ENCODE data around the gene RPS16. TPM values are rescaled to one million over a fixed set of nuclear protein-coding genes. Genes with fewer than 3 reads are reported as not detected.

Gene RPS16
- total and polyA plus RNA-seq, 2 donors (not counting 1 experiment from before 2014, with no cell fraction given), result 3,910 to 6,448 TPM

GRCh38 chr19:39475748-39476147 lies 40.0 kb upstream of the RPS16 start:
- H3K27ac Mint-ChIP-seq, result no peak overlapping the region
- Histone ChIP-seq H4K20me1 (ENCODE audit: control insufficient read depth, insufficient read depth, low read length, poor library complexity, severe bottlenecking) (peaks cover 24% of the 10 kb centered on the region), H3K27me3 (replicated peaks in 1 of 4; ENCODE audit: control extremely low read depth in 1 of 4, control insufficient read depth in 3 of 4, insufficient read depth in 4 of 4, low read length in 3 of 4) (no peaks in the 10 kb centered on the region), H3K79me2 (ENCODE audit: control insufficient read depth, insufficient read depth, low read length) (peaks cover under 1% of the 10 kb centered on the region), H3K4me1 (ENCODE audit: control insufficient read depth in 2 of 2, insufficient read depth in 2 of 2, low read length in 2 of 2) (peaks cover 6 to 9% of the 10 kb centered on the region in 2 donors), H2AFZ (ENCODE audit: insufficient read depth, low read depth, low read length, poor library complexity, severe bottlenecking) (no peak overlapping the region), H3K4me2 (replicated peaks; ENCODE audit: low read depth, low read length, poor library complexity, severe bottlenecking) (no peak overlapping the region), H3K36me3 (replicated peaks in 1 of 2; ENCODE audit: control extremely low read depth in 1 of 2, control insufficient read depth in 1 of 2, extremely low read depth in 1 of 2, insufficient read depth in 2 of 2, low read length in 1 of 2) (peaks cover 3 to 49% of the 10 kb centered on the region in 2 experiments), H3K27ac (ENCODE audit: low read length in 2 of 2) (no peak overlapping the region), H3K9ac (ENCODE audit: low read length) (no peak overlapping the region), H3K9me3 (ENCODE audit: control extremely low read depth in 1 of 3, control insufficient read depth in 2 of 3, insufficient read depth in 1 of 3, low read length in 2 of 3) (no peaks in the 10 kb centered on the region), H3K4me3 (ENCODE audit: control extremely low read depth in 1 of 5, extremely low read depth in 1 of 5, insufficient read depth in 1 of 5, low read depth in 2 of 5, low read length in 4 of 5) (no peak overlapping the region)
- WGBS (ENCODE audit: insufficient coverage), result 87% methylated on average over 2 of the region's 2 CpGs
- DNase-seq, result no peak
- no peak for TF ChIP-seq CTCF (IDR thresholded peaks at IDR 0.05)
- TF ChIP-seq EZH2 (IDR thresholded peaks at IDR 0.05; ENCODE audit: borderline replicate concordance, insufficient read depth, low read depth, low read length, poor library complexity, severe bottlenecking), result no peak
- no peak for ATAC-seq (ENCODE audit: low read depth)
- H3K9me3 Mint-ChIP-seq (ENCODE audit: insufficient read depth), result no peaks in the 10 kb centered on the region
- CTCF ChIA-PET, result interaction anchor here (0.6 to 3.9 kb wide), 4 partner anchors 27 to 130 kb away, joined by 3 to 40 read pairs (median 7); partner anchors contain the start of gene EID2B
- H3K4me3 Mint-ChIP-seq, result no peak overlapping the region
- POLR2A ChIA-PET, result interaction anchor here (0.6 kb wide), 1 partner anchor 267 kb away, joined by 3 read pairs; no protein-coding TSS in a partner anchor
- no peaks in the 10 kb centered on the region for H3K27me3 Mint-ChIP-seq
- peaks cover 13% of the 10 kb centered on the region for H3K4me1 Mint-ChIP-seq
- intact Hi-C loops (cut with micrococcal nuclease), result no loop called here

- Histone ChIP-seq H3K4me2 (replicated peaks; ENCODE audit: low read depth, low read length, poor library complexity, severe bottlenecking) (no peak overlapping the region), H3K79me2 (ENCODE audit: control insufficient read depth, insufficient read depth, low read length) (peaks cover 6% of the 10 kb centered on the region), H3K4me1 (ENCODE audit: control insufficient read depth in 2 of 2, insufficient read depth in 2 of 2, low read length in 2 of 2) (no peaks in the 10 kb centered on the region), H3K36me3 (replicated peaks in 1 of 2; ENCODE audit: control extremely low read depth in 1 of 2, control insufficient read depth in 1 of 2, extremely low read depth in 1 of 2, insufficient read depth in 2 of 2, low read length in 1 of 2) (peaks cover 6 to 65% of the 10 kb centered on the region in 2 experiments), H3K4me3 (ENCODE audit: control extremely low read depth in 1 of 5, extremely low read depth in 1 of 5, insufficient read depth in 1 of 5, low read depth in 2 of 5, low read length in 4 of 5) (no peak overlapping the region), H2AFZ (ENCODE audit: insufficient read depth, low read depth, low read length, poor library complexity, severe bottlenecking) (no peak overlapping the region), H4K20me1 (ENCODE audit: control insufficient read depth, insufficient read depth, low read length, poor library complexity, severe bottlenecking) (peaks cover 38% of the 10 kb centered on the region), H3K27ac (ENCODE audit: low read length in 2 of 2) (no peak overlapping the region), H3K9ac (ENCODE audit: low read length) (no peak overlapping the region), H3K27me3 (replicated peaks in 1 of 4; ENCODE audit: control extremely low read depth in 1 of 4, control insufficient read depth in 3 of 4, insufficient read depth in 4 of 4, low read length in 3 of 4) (no peaks in the 10 kb centered on the region), H3K9me3 (ENCODE audit: control extremely low read depth in 1 of 3, control insufficient read depth in 2 of 3, insufficient read depth in 1 of 3, low read length in 2 of 3) (no peaks in the 10 kb centered on the region)
- POLR2A ChIA-PET, result interaction anchor here (0.7 kb wide), 1 partner anchor 83 kb away, joined by 3 read pairs; the partner anchor contains the start of gene MED29
- H3K27me3 Mint-ChIP-seq, result no peaks in the 10 kb centered on the region
- DNase-seq (peak; percentile 77), ATAC-seq (ENCODE audit: low read depth) (peak; percentile 87)
- no peaks in the 10 kb centered on the region for H3K9me3 Mint-ChIP-seq (ENCODE audit: insufficient read depth)
- TF ChIP-seq EZH2 (IDR thresholded peaks at IDR 0.05; ENCODE audit: borderline replicate concordance, insufficient read depth, low read depth, low read length, poor library complexity, severe bottlenecking), result no peak
- peak; percentile 74 for TF ChIP-seq CTCF (IDR thresholded peaks at IDR 0.05)
- no peak overlapping the region for H3K27ac Mint-ChIP-seq
- H3K4me3 Mint-ChIP-seq, result no peak overlapping the region
- H3K4me1 Mint-ChIP-seq, result peaks cover 1% of the 10 kb centered on the region
- intact Hi-C loops (cut with micrococcal nuclease), result loop anchor here (1.0 kb wide), 1 partner anchor 58 kb away; the partner anchor contains the start of gene EID2B
- CTCF ChIA-PET, result interaction anchor here (0.6 to 3.9 kb wide), 31 partner anchors 9 to 674 kb away, joined by 3 to 40 read pairs (median 4); partner anchors contain the start of genes DLL3, EID2B, RPS16 and SELENOV
- 72% methylated on average over 6 of the region's 9 CpGs for WGBS (ENCODE audit: insufficient coverage)
Measured at GRCh38 chr19:39474139-39474620, 38.4 kb upstream of the RPS16 start.
